Progenitor cell of endocrine pancreas (in vitro differentiated cells): ENCODE data around the gene EMX1. TPM values are rescaled to one million over a fixed set of nuclear protein-coding genes. Genes with fewer than 3 reads are reported as not detected.

ENCODE experiments used
- DNase-seq: peaks from one replicate; pipeline ENCODE4 v3.0.0; 2021; ENCODE audit warnings: low spot score; ENCODE audit not compliant: unreplicated experiment
- H3K27ac Mint-ChIP-seq: 2 replicates; pipeline ENCODE4 v1.8.0; 2021; ENCODE audit warnings: mild to moderate bottlenecking, moderate library complexity, mixed read lengths
- H3K27me3 Mint-ChIP-seq: 2 replicates; pipeline ENCODE4 v1.8.0; 2021; ENCODE audit warnings: mixed read lengths
- H3K36me3 Mint-ChIP-seq: 2 replicates; pipeline ENCODE4 v1.8.0; 2022; ENCODE audit warnings: mixed read lengths; ENCODE audit not compliant: insufficient read depth
- H3K4me1 Mint-ChIP-seq: 2 replicates; pipeline ENCODE4 v1.8.0; 2021; ENCODE audit warnings: low read depth, mixed read lengths
- H3K4me3 Mint-ChIP-seq: 2 replicates; pipeline ENCODE4 v1.8.0; 2021; ENCODE audit warnings: low read depth, mild to moderate bottlenecking, moderate library complexity, mixed read lengths
- H3K9me3 Mint-ChIP-seq: 2 replicates; pipeline ENCODE4 v1.8.0; 2021; ENCODE audit warnings: low read depth, mixed read lengths
- total RNA-seq: library from RNA; stranded (reverse); gene quantifications from 2 replicates; pipeline ENCODE4 v1.2.1, GENCODE V29; 2021
- TF ChIP-seq, protein P1 (sequence below): fragments of 200-600 bp; sonication (generic); IDR thresholded peaks from one replicate; pipeline ENCODE4 v1.5.0; 2021; ENCODE audit warnings: antibody characterized with exemption, mild to moderate bottlenecking; ENCODE audit not compliant: unreplicated experiment

EMX1 gene
- total RNA-seq, 1 donor from 2014 or later = 0.69 TPM

DNA sequence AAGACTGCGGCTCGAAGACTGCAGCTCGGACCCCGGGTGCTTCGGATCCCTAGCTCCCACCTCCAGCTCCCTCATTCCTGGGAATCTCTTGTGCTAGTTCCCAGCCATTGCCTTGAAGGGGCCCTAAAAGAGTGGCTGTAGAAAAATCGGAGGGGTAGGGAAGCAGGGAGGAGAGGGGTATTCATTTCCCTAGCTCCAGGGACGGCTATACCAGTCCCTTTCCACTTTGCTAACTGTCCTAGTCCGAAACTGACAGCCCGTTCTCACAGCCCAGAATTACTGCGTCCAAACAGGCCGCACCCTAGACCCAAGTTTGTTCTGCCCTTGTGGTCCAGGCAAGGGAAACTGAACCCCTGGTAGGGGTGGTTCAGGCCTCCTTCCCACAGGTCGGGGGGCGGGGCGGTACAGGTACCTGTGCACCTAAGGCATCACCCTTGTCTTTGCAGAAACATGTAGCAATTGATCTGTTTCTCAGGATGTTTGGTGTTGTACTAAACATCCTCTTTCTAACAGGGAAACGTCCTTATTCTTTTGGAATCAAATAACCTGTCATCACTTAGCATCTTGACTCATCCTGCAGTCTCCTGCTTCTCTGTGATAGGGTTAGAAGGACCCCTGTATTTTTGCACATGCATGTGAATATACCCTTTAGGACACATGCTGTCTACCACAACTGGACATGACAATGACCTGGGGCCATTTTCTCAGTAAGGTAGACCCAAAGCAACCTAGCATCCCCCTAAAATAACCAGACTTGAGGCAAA, 4.0 kb downstream of the EMX1 start:
- TF ChIP-seq, protein P1, sequence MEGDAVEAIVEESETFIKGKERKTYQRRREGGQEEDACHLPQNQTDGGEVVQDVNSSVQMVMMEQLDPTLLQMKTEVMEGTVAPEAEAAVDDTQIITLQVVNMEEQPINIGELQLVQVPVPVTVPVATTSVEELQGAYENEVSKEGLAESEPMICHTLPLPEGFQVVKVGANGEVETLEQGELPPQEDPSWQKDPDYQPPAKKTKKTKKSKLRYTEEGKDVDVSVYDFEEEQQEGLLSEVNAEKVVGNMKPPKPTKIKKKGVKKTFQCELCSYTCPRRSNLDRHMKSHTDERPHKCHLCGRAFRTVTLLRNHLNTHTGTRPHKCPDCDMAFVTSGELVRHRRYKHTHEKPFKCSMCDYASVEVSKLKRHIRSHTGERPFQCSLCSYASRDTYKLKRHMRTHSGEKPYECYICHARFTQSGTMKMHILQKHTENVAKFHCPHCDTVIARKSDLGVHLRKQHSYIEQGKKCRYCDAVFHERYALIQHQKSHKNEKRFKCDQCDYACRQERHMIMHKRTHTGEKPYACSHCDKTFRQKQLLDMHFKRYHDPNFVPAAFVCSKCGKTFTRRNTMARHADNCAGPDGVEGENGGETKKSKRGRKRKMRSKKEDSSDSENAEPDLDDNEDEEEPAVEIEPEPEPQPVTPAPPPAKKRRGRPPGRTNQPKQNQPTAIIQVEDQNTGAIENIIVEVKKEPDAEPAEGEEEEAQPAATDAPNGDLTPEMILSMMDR = no peak
- no peak for DNase-seq
- no peaks in the 10 kb centered on the region for H3K9me3 Mint-ChIP-seq
- H3K27me3 Mint-ChIP-seq = peaks cover 66% of the 10 kb centered on the region
- peaks cover 9% of the 10 kb centered on the region for H3K4me1 Mint-ChIP-seq
- no peak overlapping the region for H3K4me3 Mint-ChIP-seq
- H3K27ac Mint-ChIP-seq = no peak overlapping the region
- no peaks in the 10 kb centered on the region for H3K36me3 Mint-ChIP-seq

DNA sequence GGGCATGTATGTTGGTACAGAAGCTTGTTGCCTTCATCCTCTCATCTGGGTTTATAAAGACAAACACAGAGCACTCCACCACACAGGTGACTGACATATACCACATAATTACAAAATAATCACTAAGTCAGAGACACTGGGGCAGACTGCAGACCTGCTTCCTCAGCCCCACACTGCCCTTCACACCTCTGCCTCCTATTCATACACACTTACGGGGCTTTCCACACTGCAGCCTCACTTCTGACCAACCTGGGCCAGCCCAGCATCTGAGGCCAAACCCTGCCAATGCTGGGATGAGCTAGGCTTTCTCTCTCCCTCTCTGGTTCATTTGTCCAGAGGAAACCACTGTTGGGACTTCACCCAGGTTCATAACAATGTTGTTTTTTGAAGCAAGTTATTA, 4.5 kb downstream of the EMX1 start:
- H3K9me3 Mint-ChIP-seq = no peaks in the 10 kb centered on the region
- peaks cover 7% of the 10 kb centered on the region for H3K4me1 Mint-ChIP-seq
- no peak overlapping the region for H3K27ac Mint-ChIP-seq
- no peaks in the 10 kb centered on the region for H3K36me3 Mint-ChIP-seq
- no peak overlapping the region for H3K4me3 Mint-ChIP-seq
- peaks cover 62% of the 10 kb centered on the region for H3K27me3 Mint-ChIP-seq
- DNase-seq = no peak
- TF ChIP-seq, protein P1 = no peak

DNA sequence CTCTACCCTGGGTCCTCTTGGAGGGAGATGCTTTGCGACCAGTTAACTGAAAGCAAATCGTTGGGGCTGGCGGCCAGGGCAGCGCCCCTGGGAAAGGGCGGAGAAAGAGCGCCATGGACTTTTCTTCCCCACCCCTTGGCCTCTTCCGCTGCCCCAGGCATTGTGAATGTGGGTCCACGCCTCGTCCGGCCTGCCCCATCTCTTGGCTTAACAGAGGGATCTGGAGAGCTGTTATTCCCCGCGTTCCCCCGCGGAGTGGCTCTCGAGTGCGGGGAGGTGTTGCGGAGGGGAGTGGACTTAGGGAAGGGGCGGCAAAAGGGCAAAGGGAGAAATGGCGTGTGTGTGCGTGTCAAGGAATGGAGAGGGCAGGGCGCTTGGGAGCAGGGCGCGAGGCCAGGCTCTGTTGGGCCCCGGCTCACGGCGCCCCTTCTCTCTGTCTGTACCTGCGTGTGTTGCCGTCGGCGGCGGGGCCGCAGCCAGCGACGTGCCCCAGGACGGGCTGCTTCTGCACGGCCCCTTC, 6.6 kb downstream of the EMX1 start:
- Mint-ChIP-seq H3K4me1 (peaks cover 1% of the 10 kb centered on the region), H3K4me3 (no peak overlapping the region), H3K9me3 (no peaks in the 10 kb centered on the region), H3K27me3 (peaks cover 52% of the 10 kb centered on the region), H3K27ac (no peak overlapping the region), H3K36me3 (no peaks in the 10 kb centered on the region)
- peak; percentile 9 for DNase-seq
- TF ChIP-seq, protein P1 = no peak

DNA sequence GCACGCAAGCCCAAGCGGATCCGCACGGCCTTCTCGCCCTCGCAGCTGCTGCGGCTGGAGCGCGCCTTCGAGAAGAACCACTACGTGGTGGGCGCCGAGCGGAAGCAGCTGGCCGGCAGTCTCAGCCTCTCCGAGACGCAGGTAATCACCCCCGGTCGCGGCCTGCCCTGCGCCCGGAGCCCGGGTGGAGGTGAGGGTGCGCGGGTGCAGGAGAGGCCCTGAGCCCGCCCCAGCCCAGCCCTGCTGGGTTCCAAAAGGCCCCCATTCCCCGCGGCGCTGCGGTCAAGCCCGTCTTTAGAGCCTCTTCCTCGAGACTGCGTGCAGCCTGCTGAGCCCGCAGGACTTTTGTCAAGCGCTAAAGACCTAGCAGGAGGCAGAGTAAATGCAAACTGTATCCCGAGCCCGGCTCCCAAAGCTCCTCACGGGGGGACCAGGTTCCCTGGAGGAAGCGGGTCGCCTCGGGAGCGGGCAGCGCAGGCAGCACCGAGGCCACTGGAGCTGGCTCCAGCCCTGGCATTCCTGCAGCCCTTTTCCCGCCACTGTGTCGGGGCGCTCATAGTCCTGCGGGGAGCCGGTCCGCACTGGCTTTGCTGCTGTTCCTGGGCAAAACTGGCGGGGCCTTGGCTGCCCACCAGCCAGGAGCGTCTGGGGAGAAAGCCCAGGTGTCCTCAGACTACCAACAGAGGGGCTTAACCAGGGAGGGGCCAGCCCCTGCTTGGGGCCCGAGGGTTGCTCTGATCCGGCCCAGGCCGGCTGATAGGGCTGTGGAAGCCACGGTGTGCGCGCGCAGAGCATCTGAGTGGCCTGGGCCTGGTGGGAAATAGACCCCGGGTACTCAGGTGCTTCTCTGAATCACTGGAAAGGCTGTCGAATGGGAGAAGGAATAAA, 7.3 kb downstream of the EMX1 start:
- DNase-seq = no peak
- Mint-ChIP-seq H3K27me3 (peaks cover 45% of the 10 kb centered on the region), H3K9me3 (no peaks in the 10 kb centered on the region), H3K4me3 (no peak overlapping the region), H3K36me3 (no peaks in the 10 kb centered on the region), H3K4me1 (peaks cover 1% of the 10 kb centered on the region), H3K27ac (peak overlapping the region; percentile 53)
- TF ChIP-seq, protein P1 = no peak

DNA sequence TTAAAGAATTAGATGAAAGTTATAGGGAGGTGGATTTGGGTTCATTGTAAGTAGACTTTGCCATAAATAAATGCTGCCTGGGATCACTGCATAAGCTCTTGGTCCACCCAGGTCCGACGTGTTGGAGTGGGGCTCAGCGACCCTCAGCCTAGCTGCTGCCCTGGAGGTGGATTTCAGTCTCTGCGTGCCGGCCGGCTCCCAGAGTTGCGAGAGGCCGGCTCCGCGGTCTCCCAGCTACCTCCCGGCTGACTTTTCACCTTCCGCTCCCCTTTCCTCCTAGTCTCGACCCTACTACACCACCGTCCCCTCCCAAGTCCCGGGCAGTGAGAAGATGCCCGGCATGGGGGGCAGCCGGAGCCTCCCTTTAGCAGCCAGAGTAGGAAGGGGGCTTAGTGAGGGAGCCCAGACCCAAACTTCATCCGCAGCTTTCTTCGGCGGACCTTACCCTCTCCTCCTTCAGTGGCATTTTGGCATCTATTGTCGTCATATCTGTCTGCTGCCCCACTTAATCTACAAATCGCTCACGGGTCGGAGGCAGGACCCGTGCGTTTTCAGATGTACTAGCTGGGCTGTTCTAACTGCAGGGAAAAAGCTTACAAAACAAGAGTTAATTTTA, 8.1 kb downstream of the EMX1 start:
- TF ChIP-seq, protein P1 = no peak
- peaks cover 1% of the 10 kb centered on the region for H3K4me1 Mint-ChIP-seq
- no peaks in the 10 kb centered on the region for H3K36me3 Mint-ChIP-seq
- no peak for DNase-seq
- no peak overlapping the region for H3K4me3 Mint-ChIP-seq
- H3K27ac Mint-ChIP-seq = peak overlapping the region; percentile 53
- peaks cover 37% of the 10 kb centered on the region for H3K27me3 Mint-ChIP-seq
- no peaks in the 10 kb centered on the region for H3K9me3 Mint-ChIP-seq
